ENCODE measurements around the gene DUSP11.

Gene DUSP11

DNA sequence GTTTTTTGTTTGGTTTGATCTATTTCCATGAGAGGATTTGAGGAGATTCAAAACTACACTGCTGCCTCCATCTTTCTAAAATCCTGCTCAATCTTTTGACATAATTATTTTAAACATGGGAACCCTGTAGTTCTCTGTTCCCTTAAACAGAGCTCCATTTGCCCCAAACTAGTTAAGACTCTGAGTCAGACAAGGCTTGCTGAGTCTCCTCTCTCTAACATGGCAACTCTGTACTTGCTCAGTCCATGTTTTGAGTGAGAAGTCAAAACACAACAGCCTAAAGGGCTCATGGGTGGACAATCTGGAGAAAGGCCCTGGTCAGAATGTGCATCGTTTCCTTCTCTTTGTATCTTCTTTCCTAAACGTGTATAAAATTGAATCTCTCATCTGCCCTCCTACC lies 41.8 kb upstream of the DUSP11 start:
- TF ChIP-seq POLR2AphosphoS5 (IDR thresholded peaks at IDR 0.05; ENCODE audit: low read depth, low read length) = no peak
- TF ChIP-seq SIN3A (IDR thresholded peaks at IDR 0.05; ENCODE audit: borderline replicate concordance, insufficient read depth, low read length) = no peak
- no peak for TF ChIP-seq TAF1 (IDR thresholded peaks at IDR 0.05; ENCODE audit: borderline replicate concordance, insufficient read depth, low read length)
- TF ChIP-seq, protein P1, sequence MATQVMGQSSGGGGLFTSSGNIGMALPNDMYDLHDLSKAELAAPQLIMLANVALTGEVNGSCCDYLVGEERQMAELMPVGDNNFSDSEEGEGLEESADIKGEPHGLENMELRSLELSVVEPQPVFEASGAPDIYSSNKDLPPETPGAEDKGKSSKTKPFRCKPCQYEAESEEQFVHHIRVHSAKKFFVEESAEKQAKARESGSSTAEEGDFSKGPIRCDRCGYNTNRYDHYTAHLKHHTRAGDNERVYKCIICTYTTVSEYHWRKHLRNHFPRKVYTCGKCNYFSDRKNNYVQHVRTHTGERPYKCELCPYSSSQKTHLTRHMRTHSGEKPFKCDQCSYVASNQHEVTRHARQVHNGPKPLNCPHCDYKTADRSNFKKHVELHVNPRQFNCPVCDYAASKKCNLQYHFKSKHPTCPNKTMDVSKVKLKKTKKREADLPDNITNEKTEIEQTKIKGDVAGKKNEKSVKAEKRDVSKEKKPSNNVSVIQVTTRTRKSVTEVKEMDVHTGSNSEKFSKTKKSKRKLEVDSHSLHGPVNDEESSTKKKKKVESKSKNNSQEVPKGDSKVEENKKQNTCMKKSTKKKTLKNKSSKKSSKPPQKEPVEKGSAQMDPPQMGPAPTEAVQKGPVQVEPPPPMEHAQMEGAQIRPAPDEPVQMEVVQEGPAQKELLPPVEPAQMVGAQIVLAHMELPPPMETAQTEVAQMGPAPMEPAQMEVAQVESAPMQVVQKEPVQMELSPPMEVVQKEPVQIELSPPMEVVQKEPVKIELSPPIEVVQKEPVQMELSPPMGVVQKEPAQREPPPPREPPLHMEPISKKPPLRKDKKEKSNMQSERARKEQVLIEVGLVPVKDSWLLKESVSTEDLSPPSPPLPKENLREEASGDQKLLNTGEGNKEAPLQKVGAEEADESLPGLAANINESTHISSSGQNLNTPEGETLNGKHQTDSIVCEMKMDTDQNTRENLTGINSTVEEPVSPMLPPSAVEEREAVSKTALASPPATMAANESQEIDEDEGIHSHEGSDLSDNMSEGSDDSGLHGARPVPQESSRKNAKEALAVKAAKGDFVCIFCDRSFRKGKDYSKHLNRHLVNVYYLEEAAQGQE (IDR thresholded peaks at IDR 0.05; ENCODE audit: insufficient read depth in 1 of 2, low read depth in 2 of 2, low read length in 2 of 2) = no peak
- no peak for TF ChIP-seq FOXP2 (optimal IDR thresholded peaks at IDR 0.05; ENCODE audit: borderline replicate concordance, extremely low read depth, extremely low read length, insufficient read depth)

DNA sequence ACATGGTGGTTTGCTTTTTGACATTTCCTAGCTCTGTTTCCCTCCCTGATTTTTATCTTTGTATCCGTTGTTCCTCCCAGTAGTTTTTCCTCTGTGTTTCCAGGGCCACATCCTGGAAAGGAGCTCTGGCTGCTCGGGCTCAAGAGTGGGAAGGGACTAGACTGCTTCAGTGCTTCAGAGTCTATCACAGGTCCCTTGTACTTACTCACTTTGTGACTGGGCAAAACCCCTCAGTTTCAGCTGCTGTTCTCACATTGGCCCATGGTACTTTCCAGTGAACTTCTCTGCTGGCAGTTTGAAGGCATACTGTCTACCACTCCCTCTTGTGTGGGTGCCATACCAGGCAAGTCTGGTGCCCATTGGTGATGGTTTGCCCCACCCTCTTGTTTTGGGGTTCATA lies 41.3 kb upstream of the DUSP11 start:
- TF ChIP-seq SIN3A (IDR thresholded peaks at IDR 0.05; ENCODE audit: borderline replicate concordance, insufficient read depth, low read length) (no peak), TAF1 (IDR thresholded peaks at IDR 0.05; ENCODE audit: borderline replicate concordance, insufficient read depth, low read length) (no peak), POLR2AphosphoS5 (IDR thresholded peaks at IDR 0.05; ENCODE audit: low read depth, low read length) (no peak), FOXP2 (optimal IDR thresholded peaks at IDR 0.05; ENCODE audit: borderline replicate concordance, extremely low read depth, extremely low read length, insufficient read depth) (no peak)
- TF ChIP-seq, protein P1 (IDR thresholded peaks at IDR 0.05; ENCODE audit: insufficient read depth in 1 of 2, low read depth in 2 of 2, low read length in 2 of 2) = no peak

DNA sequence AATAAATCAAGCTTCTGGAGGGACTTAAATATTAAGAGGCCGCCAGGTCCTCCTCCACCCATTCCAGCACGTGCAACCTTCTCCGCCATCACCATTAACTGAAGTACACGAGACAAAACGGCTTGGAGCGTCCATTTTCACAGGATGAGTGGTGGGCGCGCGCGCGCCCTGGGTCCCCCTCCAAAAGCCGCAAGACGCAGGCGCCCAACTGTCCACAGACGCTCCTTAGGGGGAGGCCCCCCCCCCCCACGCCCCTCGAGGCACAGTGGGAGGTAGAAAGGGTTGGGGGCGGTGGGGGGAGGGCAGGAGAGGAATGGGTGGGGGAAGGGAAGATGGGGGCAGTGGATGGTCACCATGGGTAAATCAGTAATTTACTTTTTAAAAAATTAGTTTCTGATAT lies 38.4 kb upstream of the DUSP11 start:
- TF ChIP-seq FOXP2 (optimal IDR thresholded peaks at IDR 0.05; ENCODE audit: borderline replicate concordance, extremely low read depth, extremely low read length, insufficient read depth) (no peak), TAF1 (IDR thresholded peaks at IDR 0.05; ENCODE audit: borderline replicate concordance, insufficient read depth, low read length) (no peak), SIN3A (IDR thresholded peaks at IDR 0.05; ENCODE audit: borderline replicate concordance, insufficient read depth, low read length) (no peak), POLR2AphosphoS5 (IDR thresholded peaks at IDR 0.05; ENCODE audit: low read depth, low read length) (no peak)
- TF ChIP-seq, protein P1 (IDR thresholded peaks at IDR 0.05; ENCODE audit: insufficient read depth in 1 of 2, low read depth in 2 of 2, low read length in 2 of 2) = no peak

DNA sequence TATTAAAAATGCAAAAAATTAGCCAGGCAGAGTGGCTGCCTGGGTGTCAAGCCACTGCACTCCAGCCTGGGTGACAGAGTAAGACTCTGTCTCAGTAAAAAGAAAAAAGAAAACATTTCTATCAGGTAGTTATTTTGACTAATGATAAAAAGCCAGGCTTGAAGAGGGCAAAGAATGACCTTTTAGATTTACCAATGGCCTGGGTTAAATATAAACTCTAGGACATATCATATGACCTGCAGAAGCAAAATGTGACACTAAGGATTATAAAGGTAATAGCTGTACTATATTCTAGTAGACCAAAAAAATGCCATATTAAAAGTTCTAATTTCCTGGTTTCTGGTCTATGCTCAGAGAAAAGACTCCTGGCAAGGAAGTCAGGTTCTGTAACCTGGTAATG lies 32.7 kb upstream of the DUSP11 start:
- no peak for TF ChIP-seq POLR2AphosphoS5 (IDR thresholded peaks at IDR 0.05; ENCODE audit: low read depth, low read length)

DNA sequence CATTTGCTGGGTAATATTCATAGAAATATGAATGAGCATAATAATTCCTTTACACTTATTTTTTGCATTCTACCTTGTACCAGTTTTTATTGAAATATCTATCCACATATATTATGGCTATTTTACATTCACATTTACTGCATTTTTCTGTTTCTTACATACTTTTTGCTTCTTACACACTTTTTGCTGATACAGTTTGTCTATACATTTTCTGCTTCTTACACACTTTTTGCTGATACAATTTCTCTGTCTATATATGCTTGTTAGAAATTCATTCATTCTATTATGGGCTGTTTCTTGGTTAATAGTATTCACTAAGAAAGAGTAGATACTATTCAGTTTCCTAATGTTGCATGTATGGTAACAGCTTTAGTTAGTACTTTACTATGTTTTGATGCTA lies 32.0 kb upstream of the DUSP11 start:
- TF ChIP-seq POLR2AphosphoS5 (IDR thresholded peaks at IDR 0.05; ENCODE audit: low read depth, low read length) = no peak
- TF ChIP-seq, protein P1 (IDR thresholded peaks at IDR 0.05; ENCODE audit: insufficient read depth in 1 of 2, low read depth in 2 of 2, low read length in 2 of 2) = no peak
- no peak for TF ChIP-seq SIN3A (IDR thresholded peaks at IDR 0.05; ENCODE audit: borderline replicate concordance, insufficient read depth, low read length)
- TF ChIP-seq TAF1 (IDR thresholded peaks at IDR 0.05; ENCODE audit: borderline replicate concordance, insufficient read depth, low read length) = no peak
- no peak for TF ChIP-seq FOXP2 (optimal IDR thresholded peaks at IDR 0.05; ENCODE audit: borderline replicate concordance, extremely low read depth, extremely low read length, insufficient read depth)
